Natural killer cell (primary cell): ENCODE measurements around the gene STARD13. TPM values are rescaled to one million over a fixed set of nuclear protein-coding genes. Genes with fewer than 3 reads are reported as not detected.

Experiments
- ATAC-seq, 3 donors: fragments of 150-1000 bp in 2 of 3; fragments of 200-7000 bp in 1 of 3; cut with Tn5 transposase; 1 replicate in 1 of 3; 2 replicates in 2 of 3; pipeline ENCODE4 v1.10.0; 2021; ENCODE audit warnings: mild to moderate bottlenecking in 2 of 3, moderate library complexity in 2 of 3
- DNase-seq, 2 donors: peaks; one replicate each; pipeline versions ENCODE4 v3.0.0 to v3.0.0-alpha.2; 2013 to 2021; ENCODE audit warnings: mixed read lengths in 1 of 2
- H3K27ac ChIP-seq: one replicate; pipeline ENCODE4 v1.5.1; 2013; ENCODE audit warnings: mild to moderate bottlenecking, low read length
- H3K27me3 ChIP-seq: one replicate; pipeline ENCODE4 v1.6.1; 2013; ENCODE audit warnings: low read length; ENCODE audit not compliant: control insufficient read depth, insufficient read depth
- H3K36me3 ChIP-seq: one replicate; pipeline ENCODE4 v1.6.1; 2013; ENCODE audit warnings: low read length; ENCODE audit not compliant: control insufficient read depth, insufficient read depth
- H3K4me1 ChIP-seq: one replicate; pipeline ENCODE4 v1.6.1; 2013; ENCODE audit warnings: low read length; ENCODE audit not compliant: control insufficient read depth, insufficient read depth
- H3K4me3 ChIP-seq: one replicate; pipeline ENCODE4 v1.5.1; 2013; ENCODE audit warnings: low read length
- H3K9me3 ChIP-seq: one replicate; pipeline ENCODE4 v1.6.1; 2013; ENCODE audit warnings: low read length; ENCODE audit not compliant: control insufficient read depth, insufficient read depth
- H3K27ac Mint-ChIP-seq, 2 donors: one replicate each; pipeline ENCODE4 v1.8.0; 2022; ENCODE audit warnings: mild to moderate bottlenecking in 2 of 2, mixed read lengths in 2 of 2, moderate library complexity in 1 of 2
- H3K27me3 Mint-ChIP-seq, 2 donors: one replicate each; pipeline ENCODE4 v1.8.0; 2022; ENCODE audit warnings: low read depth in 2 of 2, mixed read lengths in 2 of 2
- H3K36me3 Mint-ChIP-seq: one replicate; pipeline ENCODE4 v1.8.0; 2022; ENCODE audit warnings: mixed read lengths
- H3K4me1 Mint-ChIP-seq, 2 donors: one replicate each; pipeline ENCODE4 v1.8.0; 2022; ENCODE audit warnings: mixed read lengths in 2 of 2
- H3K4me3 Mint-ChIP-seq: one replicate; pipeline ENCODE4 v1.8.0; 2022; ENCODE audit warnings: mild to moderate bottlenecking, moderate library complexity, mixed read lengths
- H3K9me3 Mint-ChIP-seq, 2 donors: one replicate each; pipeline ENCODE4 v1.8.0; 2022; ENCODE audit warnings: mixed read lengths in 2 of 2
- CTCF ChIP-seq: fragments of 200-600 bp; IDR thresholded peaks from one replicate; pipeline ENCODE4 v1.8.0; 2022; ENCODE audit warnings: antibody characterized with exemption
- WGBS: methylation state at CpG from one replicate; pipeline ENCODE4 v1.1.7; 2013; ENCODE audit warnings: missing lambda C conversion rate; ENCODE audit not compliant: insufficient coverage; 5-methylcytosine and 5-hydroxymethylcytosine counted together
- intact Hi-C: fragments of 100-400 bp; cut with micrococcal nuclease; formaldehyde crosslinking; loops from one replicate; pipeline ENCODE4 v1.14.2; 2022
- total RNA-seq, 4 donors: library from RNA; stranded (reverse); fragments of 120-200 nt in 1 of 4; gene quantifications; one replicate each; pipeline versions ENCODE4 v1.2.3 to v1.2.4, GENCODE V29; 2013 to 2022

The STARD13 gene
- total RNA-seq, 3 donors from 2014 or later (not counting 1 experiment from before 2014, with no cell fraction given) = not detected

- no peak for ATAC-seq
- Histone ChIP-seq H3K4me3 (no peak overlapping the region), H3K4me1 (peaks cover 6% of the 10 kb centered on the region), H3K9me3 (no peaks in the 10 kb centered on the region), H3K36me3 (no peaks in the 10 kb centered on the region), H3K27me3 (no peaks in the 10 kb centered on the region), H3K27ac (no peak overlapping the region)
- Mint-ChIP-seq H3K9me3 (peaks cover 0 to 3% of the 10 kb centered on the region in 2 donors), H3K4me1 (peaks cover 10 to 14% of the 10 kb centered on the region in 2 donors), H3K27ac (no peak overlapping the region), H3K4me3 (no peak overlapping the region), H3K36me3 (no peaks in the 10 kb centered on the region), H3K27me3 (peaks cover 18 to 20% of the 10 kb centered on the region in 2 donors)
- TF ChIP-seq CTCF = no peak
- WGBS = 92% methylated on average over 4 of the region's 5 CpGs
- intact Hi-C loops = no loop called here
- no peak for DNase-seq
Measured at GRCh38 chr13:33280923-33281322, 4.6 kb downstream of the STARD13 start.

GRCh38 chr13:33280279-33280905 is 5.2 kb downstream of the STARD13 start:
- H3K27me3 Mint-ChIP-seq = peaks cover 13 to 14% of the 10 kb centered on the region in 2 donors
- H3K4me1 Mint-ChIP-seq = peaks cover 5 to 9% of the 10 kb centered on the region in 2 donors
- no peak overlapping the region for H3K27ac ChIP-seq
- DNase-seq = no peak
- H3K36me3 Mint-ChIP-seq = no peaks in the 10 kb centered on the region
- ATAC-seq = no peak
- H3K27me3 ChIP-seq = no peaks in the 10 kb centered on the region
- H3K9me3 ChIP-seq = no peaks in the 10 kb centered on the region
- no peaks in the 10 kb centered on the region for H3K36me3 ChIP-seq
- peaks cover 1% of the 10 kb centered on the region for H3K4me1 ChIP-seq
- H3K4me3 Mint-ChIP-seq = no peak overlapping the region
- intact Hi-C loops = no loop called here
- no peak overlapping the region for H3K27ac Mint-ChIP-seq
- no peak overlapping the region for H3K4me3 ChIP-seq
- WGBS = 100% methylated on average over 1 of the region's 3 CpGs
- TF ChIP-seq CTCF = no peak
- peaks cover 0 to 3% of the 10 kb centered on the region in 2 donors for H3K9me3 Mint-ChIP-seq

- 82% methylated on average over 2 of the region's 2 CpGs for WGBS
- Histone ChIP-seq H3K4me1 (no peaks in the 10 kb centered on the region), H3K36me3 (no peaks in the 10 kb centered on the region), H3K4me3 (no peak overlapping the region), H3K27ac (no peak overlapping the region), H3K27me3 (no peaks in the 10 kb centered on the region), H3K9me3 (no peaks in the 10 kb centered on the region)
- H3K27me3 Mint-ChIP-seq = peaks cover 7% of the 10 kb centered on the region in 2 donors
- DNase-seq (no peak), ATAC-seq (no peak)
- H3K9me3 Mint-ChIP-seq = peaks cover 0 to 3% of the 10 kb centered on the region in 2 donors
- H3K27ac Mint-ChIP-seq = no peak overlapping the region
- H3K36me3 Mint-ChIP-seq = no peaks in the 10 kb centered on the region
- intact Hi-C loops = no loop called here
- H3K4me1 Mint-ChIP-seq = peaks cover 0 to 1% of the 10 kb centered on the region in 2 donors
- no peak for TF ChIP-seq CTCF
- no peak overlapping the region for H3K4me3 Mint-ChIP-seq
Measured at GRCh38 chr13:33279414-33280278, 5.9 kb downstream of the STARD13 start.
